ENCODE results near the gene GPA33.
A peak's percentile ranks its signal among the peaks of the same experiment; 100 is the strongest.

Gene GPA33

GRCh38 chr1:167068761-167069160 is 21.4 kb downstream of the GPA33 start:
- Histone ChIP-seq H3K79me1 (ENCODE audit: low read length) (no peaks in the 10 kb centered on the region), H3K14ac (ENCODE audit: low read length) (no peak overlapping the region), H3K4me1 (ENCODE audit: control insufficient read depth in 1 of 2, insufficient read depth in 2 of 2, low read length in 2 of 2) (no peaks in the 10 kb centered on the region), H3K4me2 (ENCODE audit: low read length) (no peak overlapping the region), H2AFZ (ENCODE audit: insufficient read depth, low read length, poor library complexity) (no peak overlapping the region), H2BK12ac (ENCODE audit: low read length) (no peak overlapping the region), H2AK5ac (ENCODE audit: low read length) (no peak overlapping the region), H3K27me3 (ENCODE audit: insufficient read depth, low read length) (no peaks in the 10 kb centered on the region), H3K9ac (ENCODE audit: low read length) (no peak overlapping the region), H3K4ac (ENCODE audit: low read depth, low read length) (no peak overlapping the region), H3K27ac (ENCODE audit: low read depth, low read length) (no peak overlapping the region), H3K4me3 (ENCODE audit: low read depth, low read length) (no peak overlapping the region), H3K36me3 (ENCODE audit: control insufficient read depth in 1 of 2, insufficient read depth in 2 of 2, low read length in 2 of 2) (no peaks in the 10 kb centered on the region), H4K12ac (ENCODE audit: low read depth, low read length) (no peak overlapping the region), H2BK120ac (ENCODE audit: insufficient read depth, low read length, poor library complexity) (no peak overlapping the region), H4K8ac (ENCODE audit: low read depth, low read length) (no peak overlapping the region), H2BK5ac (ENCODE audit: low read depth, low read length, poor library complexity) (no peak overlapping the region), H3K9me3 (ENCODE audit: insufficient read depth, low read depth, low read length) (peaks cover 5% of the 10 kb centered on the region), H4K91ac (ENCODE audit: low read depth, low read length) (no peak overlapping the region), H3K18ac (ENCODE audit: low read length) (no peak overlapping the region), H3K23ac (ENCODE audit: low read length) (no peak overlapping the region), H3K79me2 (ENCODE audit: control insufficient read depth, insufficient read depth, low read length, poor library complexity) (no peaks in the 10 kb centered on the region)
- WGBS (ENCODE audit: extremely low coverage, insufficient coverage, insufficient read length), result no CpG with 5 or more reads among the region's 13 CpGs
- no peak for DNase-seq

GRCh38 chr1:167067904-167068303 is 22.3 kb downstream of the GPA33 start:
- Histone ChIP-seq H3K79me1 (ENCODE audit: low read length) (no peaks in the 10 kb centered on the region), H3K4me3 (ENCODE audit: low read depth, low read length) (no peak overlapping the region), H3K79me2 (ENCODE audit: control insufficient read depth, insufficient read depth, low read length, poor library complexity) (no peaks in the 10 kb centered on the region), H3K9me3 (ENCODE audit: insufficient read depth, low read depth, low read length) (peaks cover 5% of the 10 kb centered on the region), H3K27me3 (ENCODE audit: insufficient read depth, low read length) (no peaks in the 10 kb centered on the region), H3K9ac (ENCODE audit: low read length) (no peak overlapping the region), H3K4me2 (ENCODE audit: low read length) (no peak overlapping the region), H3K4ac (ENCODE audit: low read depth, low read length) (no peak overlapping the region), H2AFZ (ENCODE audit: insufficient read depth, low read length, poor library complexity) (no peak overlapping the region), H4K8ac (ENCODE audit: low read depth, low read length) (no peak overlapping the region), H2BK12ac (ENCODE audit: low read length) (no peak overlapping the region), H2BK120ac (ENCODE audit: insufficient read depth, low read length, poor library complexity) (no peak overlapping the region), H3K18ac (ENCODE audit: low read length) (no peak overlapping the region), H2AK5ac (ENCODE audit: low read length) (no peak overlapping the region), H2BK5ac (ENCODE audit: low read depth, low read length, poor library complexity) (no peak overlapping the region), H4K12ac (ENCODE audit: low read depth, low read length) (no peak overlapping the region), H3K36me3 (ENCODE audit: control insufficient read depth in 1 of 2, insufficient read depth in 2 of 2, low read length in 2 of 2) (no peaks in the 10 kb centered on the region), H3K4me1 (ENCODE audit: control insufficient read depth in 1 of 2, insufficient read depth in 2 of 2, low read length in 2 of 2) (no peaks in the 10 kb centered on the region), H3K27ac (ENCODE audit: low read depth, low read length) (no peak overlapping the region), H3K23ac (ENCODE audit: low read length) (no peak overlapping the region), H4K91ac (ENCODE audit: low read depth, low read length) (no peak overlapping the region), H3K14ac (ENCODE audit: low read length) (no peak overlapping the region)
- no CpG with 5 or more reads among the region's 3 CpGs for WGBS (ENCODE audit: extremely low coverage, insufficient coverage, insufficient read length)
- DNase-seq, result no peak

DNA sequence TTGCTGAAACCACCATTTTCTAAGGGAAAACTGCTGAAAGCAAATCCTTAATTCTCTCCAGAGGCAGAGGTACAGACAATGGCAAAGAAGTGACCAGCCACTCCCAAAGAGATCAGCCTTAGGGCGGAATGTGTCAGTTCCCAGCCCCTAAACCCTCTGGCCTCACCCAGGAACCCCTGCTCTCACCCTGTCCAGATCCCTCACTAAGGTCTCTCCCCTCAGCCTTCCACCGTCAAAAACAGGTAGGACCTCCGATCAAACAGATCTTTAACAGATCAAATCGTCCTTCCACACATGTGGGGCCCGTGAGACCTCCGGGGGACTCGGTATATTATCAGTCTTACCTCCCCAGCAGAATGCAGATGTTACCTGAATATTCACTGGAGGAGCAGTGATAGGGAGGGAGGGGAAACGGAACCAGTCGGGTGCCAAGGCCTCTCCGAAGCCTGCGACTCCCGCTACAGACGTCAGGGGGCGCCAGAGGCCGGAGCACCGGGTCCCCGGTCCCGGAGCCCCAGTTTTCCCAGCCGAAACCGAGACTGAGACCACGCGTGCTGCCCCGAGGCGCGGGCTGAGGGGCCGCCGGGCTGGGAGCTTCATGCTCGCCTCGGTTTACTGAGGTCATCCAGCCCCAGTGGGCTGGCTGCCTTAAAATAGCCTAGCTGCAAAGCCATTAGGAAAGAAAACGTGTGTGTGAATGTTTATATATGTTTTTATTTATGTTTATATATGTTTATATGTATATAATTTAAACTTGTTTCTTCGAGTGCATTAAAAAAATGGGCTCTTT is 23.6 kb downstream of the GPA33 start:
- H3K4me1 ChIP-seq (ENCODE audit: control insufficient read depth in 1 of 2, insufficient read depth in 2 of 2, low read length in 2 of 2), result no peaks in the 10 kb centered on the region
- H2AFZ ChIP-seq (ENCODE audit: insufficient read depth, low read length, poor library complexity), result no peak overlapping the region
- peak; percentile 58 to 83 for DNase-seq

GRCh38 chr1:167065471-167065870 is 24.7 kb downstream of the GPA33 start:
- no peak overlapping the region for H3K23ac ChIP-seq (ENCODE audit: low read length)
- no peak overlapping the region for H2BK5ac ChIP-seq (ENCODE audit: low read depth, low read length, poor library complexity)
- no CpG with 5 or more reads among the region's 8 CpGs for WGBS (ENCODE audit: extremely low coverage, insufficient coverage, insufficient read length)

More for the DNA sequence above, 23.6 kb downstream of the GPA33 start:
- Histone ChIP-seq H3K27ac (ENCODE audit: low read depth, low read length) (no peak overlapping the region), H3K79me1 (ENCODE audit: low read length) (no peaks in the 10 kb centered on the region), H2BK120ac (ENCODE audit: insufficient read depth, low read length, poor library complexity) (no peak overlapping the region), H3K14ac (ENCODE audit: low read length) (no peak overlapping the region), H4K8ac (ENCODE audit: low read depth, low read length) (peak overlapping the region; percentile 80), H3K79me2 (ENCODE audit: control insufficient read depth, insufficient read depth, low read length, poor library complexity) (no peaks in the 10 kb centered on the region), H4K91ac (ENCODE audit: low read depth, low read length) (no peak overlapping the region), H3K18ac (ENCODE audit: low read length) (no peak overlapping the region), H3K4me3 (ENCODE audit: low read depth, low read length) (no peak overlapping the region), H3K4me2 (ENCODE audit: low read length) (peak overlapping the region; percentile 48), H4K12ac (ENCODE audit: low read depth, low read length) (peak overlapping the region; percentile 91), H3K36me3 (ENCODE audit: control insufficient read depth in 1 of 2, insufficient read depth in 2 of 2, low read length in 2 of 2) (no peaks in the 10 kb centered on the region), H3K4ac (ENCODE audit: low read depth, low read length) (no peak overlapping the region), H2BK5ac (ENCODE audit: low read depth, low read length, poor library complexity) (no peak overlapping the region), H3K9me3 (ENCODE audit: insufficient read depth, low read depth, low read length) (peaks cover 5% of the 10 kb centered on the region), H3K23ac (ENCODE audit: low read length) (no peak overlapping the region), H3K27me3 (ENCODE audit: insufficient read depth, low read length) (no peaks in the 10 kb centered on the region), H2AK5ac (ENCODE audit: low read length) (no peak overlapping the region), H3K9ac (ENCODE audit: low read length) (no peak overlapping the region), H2BK12ac (ENCODE audit: low read length) (peak overlapping the region; percentile 63)
- WGBS (ENCODE audit: extremely low coverage, insufficient coverage, insufficient read length), result no CpG with 5 or more reads among the region's 31 CpGs

More at GRCh38 chr1:167065471-167065870, 24.7 kb downstream of the GPA33 start:
- no peak overlapping the region for H3K4me3 ChIP-seq (ENCODE audit: low read depth, low read length)
- H3K14ac ChIP-seq (ENCODE audit: low read length), result no peak overlapping the region
- DNase-seq, result no peak
- no peaks in the 10 kb centered on the region for H3K36me3 ChIP-seq (ENCODE audit: control insufficient read depth in 1 of 2, insufficient read depth in 2 of 2, low read length in 2 of 2)
- no peak overlapping the region for H2BK120ac ChIP-seq (ENCODE audit: insufficient read depth, low read length, poor library complexity)
- H2BK12ac ChIP-seq (ENCODE audit: low read length), result no peak overlapping the region
- H4K12ac ChIP-seq (ENCODE audit: low read depth, low read length), result no peak overlapping the region
- no peak overlapping the region for H3K4me2 ChIP-seq (ENCODE audit: low read length)
- no peak overlapping the region for H4K8ac ChIP-seq (ENCODE audit: low read depth, low read length)
- no peaks in the 10 kb centered on the region for H3K27me3 ChIP-seq (ENCODE audit: insufficient read depth, low read length)
- H3K4ac ChIP-seq (ENCODE audit: low read depth, low read length), result no peak overlapping the region
- H3K18ac ChIP-seq (ENCODE audit: low read length), result no peak overlapping the region
- no peak overlapping the region for H2AK5ac ChIP-seq (ENCODE audit: low read length)
- H3K79me2 ChIP-seq (ENCODE audit: control insufficient read depth, insufficient read depth, low read length, poor library complexity), result no peaks in the 10 kb centered on the region
- no peaks in the 10 kb centered on the region for H3K4me1 ChIP-seq (ENCODE audit: control insufficient read depth in 1 of 2, insufficient read depth in 2 of 2, low read length in 2 of 2)
- peaks cover 3% of the 10 kb centered on the region for H3K9me3 ChIP-seq (ENCODE audit: insufficient read depth, low read depth, low read length)
- H3K79me1 ChIP-seq (ENCODE audit: low read length), result no peaks in the 10 kb centered on the region
- no peak overlapping the region for H3K27ac ChIP-seq (ENCODE audit: low read depth, low read length)
- H4K91ac ChIP-seq (ENCODE audit: low read depth, low read length), result no peak overlapping the region
- no peak overlapping the region for H3K9ac ChIP-seq (ENCODE audit: low read length)
- H2AFZ ChIP-seq (ENCODE audit: insufficient read depth, low read length, poor library complexity), result no peak overlapping the region

Measured in trophoblast cell (in vitro differentiated cells and primary cell).